Chondrocyte (in vitro differentiated cells): ENCODE results near the gene LRRC26. TPM values are rescaled to one million over a fixed set of nuclear protein-coding genes. Genes with fewer than 3 reads are reported as not detected.

ENCODE experiments used
- DNase-seq: peaks from one replicate; pipeline ENCODE4 v3.0.0; 2021; ENCODE audit warnings: mixed read lengths, low spot score
- H3K27ac Mint-ChIP-seq: one replicate; pipeline ENCODE4 v1.8.0; 2021; ENCODE audit warnings: mild to moderate bottlenecking, moderate library complexity, mixed read lengths; ENCODE audit not compliant: unreplicated experiment
- H3K27me3 Mint-ChIP-seq: 2 replicates; pipeline ENCODE4 v1.8.0; 2021; ENCODE audit warnings: low read depth, mixed read lengths
- H3K36me3 Mint-ChIP-seq: 2 replicates; pipeline ENCODE4 v1.8.0; 2021; ENCODE audit warnings: low read depth, mixed read lengths
- H3K4me1 Mint-ChIP-seq: 2 replicates; pipeline ENCODE4 v1.8.0; 2021; ENCODE audit warnings: low read depth, mild to moderate bottlenecking, mixed read lengths
- H3K4me3 Mint-ChIP-seq: one replicate; pipeline ENCODE4 v1.8.0; 2021; ENCODE audit warnings: mild to moderate bottlenecking, moderate library complexity, mixed read lengths; ENCODE audit not compliant: unreplicated experiment
- H3K9me3 Mint-ChIP-seq: 2 replicates; pipeline ENCODE4 v1.8.0; 2021; ENCODE audit warnings: low read depth, mixed read lengths
- total RNA-seq: library from RNA; stranded (reverse); gene quantifications from 3 replicates; pipeline ENCODE4 v1.2.1, GENCODE V29; 2021
- TF ChIP-seq, protein P1 (sequence below): fragments of 200-600 bp; sonication (generic); IDR thresholded peaks from 2 replicates; pipeline ENCODE4 v1.5.0; 2021; ENCODE audit warnings: antibody characterized with exemption, mild to moderate bottlenecking, moderate library complexity

LRRC26 gene
- total RNA-seq, 1 donor from 2014 or later = not detected

GRCh38 chr9:137134191-137134590 is 35.7 kb downstream of the LRRC26 start:
- TF ChIP-seq, protein P1, sequence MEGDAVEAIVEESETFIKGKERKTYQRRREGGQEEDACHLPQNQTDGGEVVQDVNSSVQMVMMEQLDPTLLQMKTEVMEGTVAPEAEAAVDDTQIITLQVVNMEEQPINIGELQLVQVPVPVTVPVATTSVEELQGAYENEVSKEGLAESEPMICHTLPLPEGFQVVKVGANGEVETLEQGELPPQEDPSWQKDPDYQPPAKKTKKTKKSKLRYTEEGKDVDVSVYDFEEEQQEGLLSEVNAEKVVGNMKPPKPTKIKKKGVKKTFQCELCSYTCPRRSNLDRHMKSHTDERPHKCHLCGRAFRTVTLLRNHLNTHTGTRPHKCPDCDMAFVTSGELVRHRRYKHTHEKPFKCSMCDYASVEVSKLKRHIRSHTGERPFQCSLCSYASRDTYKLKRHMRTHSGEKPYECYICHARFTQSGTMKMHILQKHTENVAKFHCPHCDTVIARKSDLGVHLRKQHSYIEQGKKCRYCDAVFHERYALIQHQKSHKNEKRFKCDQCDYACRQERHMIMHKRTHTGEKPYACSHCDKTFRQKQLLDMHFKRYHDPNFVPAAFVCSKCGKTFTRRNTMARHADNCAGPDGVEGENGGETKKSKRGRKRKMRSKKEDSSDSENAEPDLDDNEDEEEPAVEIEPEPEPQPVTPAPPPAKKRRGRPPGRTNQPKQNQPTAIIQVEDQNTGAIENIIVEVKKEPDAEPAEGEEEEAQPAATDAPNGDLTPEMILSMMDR = no peak
- Mint-ChIP-seq H3K27me3 (peaks cover 14% of the 10 kb centered on the region), H3K4me3 (no peak overlapping the region), H3K27ac (no peak overlapping the region), H3K36me3 (no peaks in the 10 kb centered on the region), H3K4me1 (peaks cover 2% of the 10 kb centered on the region), H3K9me3 (no peaks in the 10 kb centered on the region)
- DNase-seq = no peak

- Mint-ChIP-seq H3K27ac (peak overlapping the region; percentile 12), H3K4me1 (peaks cover 26% of the 10 kb centered on the region), H3K4me3 (peak overlapping the region; percentile 71), H3K9me3 (no peaks in the 10 kb centered on the region), H3K27me3 (peaks cover 2% of the 10 kb centered on the region), H3K36me3 (no peaks in the 10 kb centered on the region)
- peak; percentile 82 for DNase-seq
- TF ChIP-seq, protein P1 = no peak
Observed at GRCh38 chr9:137130176-137130755, 39.6 kb downstream of the LRRC26 start.

- no peaks in the 10 kb centered on the region for H3K36me3 Mint-ChIP-seq
- H3K9me3 Mint-ChIP-seq = no peaks in the 10 kb centered on the region
- peak overlapping the region; percentile 45 for H3K27ac Mint-ChIP-seq
- peak; percentile 96 for DNase-seq
- H3K27me3 Mint-ChIP-seq = peaks cover 2% of the 10 kb centered on the region
- H3K4me1 Mint-ChIP-seq = peaks cover 26% of the 10 kb centered on the region
- TF ChIP-seq, protein P1 = no peak
- H3K4me3 Mint-ChIP-seq = peak overlapping the region; percentile 75
Observed at GRCh38 chr9:137129456-137130175, 40.2 kb downstream of the LRRC26 start.

- Mint-ChIP-seq H3K27ac (peak overlapping the region; percentile 80), H3K36me3 (no peaks in the 10 kb centered on the region)
- DNase-seq = peak; percentile 64
Observed at GRCh38 chr9:137128862-137129455, 40.9 kb downstream of the LRRC26 start.

More at GRCh38 chr9:137128862-137129455, 40.9 kb downstream of the LRRC26 start:
- H3K4me1 Mint-ChIP-seq = peaks cover 26% of the 10 kb centered on the region
- H3K4me3 Mint-ChIP-seq = peak overlapping the region; percentile 75
- peaks cover 2% of the 10 kb centered on the region for H3K27me3 Mint-ChIP-seq
- TF ChIP-seq, protein P1 = no peak
- H3K9me3 Mint-ChIP-seq = no peaks in the 10 kb centered on the region
